ACC112 (cell line): Measurements from ENCODE around the gene MCFD2.
A peak's percentile ranks its signal among the peaks of the same experiment; 100 is the strongest.

Experiments used
- H2AFZ ChIP-seq: fragments of 200-600 bp; sonication (generic); one replicate; pipeline ENCODE4 v1.6.0; 2017; ENCODE audit warnings: antibody characterized with exemption, low read length; ENCODE audit not compliant: unreplicated experiment
- H3K27ac ChIP-seq: fragments of 200-600 bp; sonication (generic); 2 replicates; pipeline ENCODE4 v1.5.1; 2014; ENCODE audit warnings: low read depth, mild to moderate bottlenecking, antibody characterized with exemption, low read length, moderate library complexity
- H3K27me3 ChIP-seq: fragments of 200-600 bp; sonication (generic); 2 replicates; pipeline ENCODE4 v1.6.1; 2014; ENCODE audit warnings: mild to moderate bottlenecking, antibody characterized with exemption, low read length, moderate library complexity, mixed read lengths; ENCODE audit not compliant: insufficient read depth
- H3K36me3 ChIP-seq: fragments of 200-600 bp; sonication (generic); 2 replicates; pipeline ENCODE4 v1.6.1; 2016; ENCODE audit warnings: mild to moderate bottlenecking, antibody characterized with exemption, low read length, moderate library complexity, mixed read lengths; ENCODE audit not compliant: insufficient read depth
- H3K4me1 ChIP-seq: fragments of 200-600 bp; sonication (generic); one replicate; pipeline ENCODE4 v1.6.1; 2016; ENCODE audit warnings: low read length, mixed read lengths; ENCODE audit not compliant: insufficient read depth, unreplicated experiment, control insufficient read depth
- H3K4me3 ChIP-seq: fragments of 200-600 bp; sonication (generic); 2 replicates; pipeline ENCODE4 v1.5.1; 2014; ENCODE audit warnings: mild to moderate bottlenecking, low read depth, low read length
- H3K79me2 ChIP-seq: fragments of 200-600 bp; sonication (generic); one replicate; pipeline ENCODE4 v1.6.0; 2016; ENCODE audit warnings: low read length; ENCODE audit not compliant: control insufficient read depth, unreplicated experiment, insufficient read depth

MCFD2 gene

GRCh38 chr2:46936566-46936965, 21.0 kb upstream of the MCFD2 start:
- H3K27ac ChIP-seq, result no peak overlapping the region
- H3K27me3 ChIP-seq, result no peaks in the 10 kb centered on the region
- H3K36me3 ChIP-seq, result no peaks in the 10 kb centered on the region
- H3K79me2 ChIP-seq, result peaks cover 4% of the 10 kb centered on the region
- H3K4me1 ChIP-seq, result peaks cover 11% of the 10 kb centered on the region
- no peak overlapping the region for H2AFZ ChIP-seq
- no peak overlapping the region for H3K4me3 ChIP-seq

- Histone ChIP-seq H2AFZ (no peak overlapping the region), H3K36me3 (no peaks in the 10 kb centered on the region), H3K27ac (no peak overlapping the region), H3K79me2 (no peaks in the 10 kb centered on the region), H3K4me1 (peaks cover 9% of the 10 kb centered on the region), H3K27me3 (no peaks in the 10 kb centered on the region), H3K4me3 (no peak overlapping the region)
Observed at GRCh38 chr2:46935071-46935470, 19.5 kb upstream of the MCFD2 start.

- peaks cover 3% of the 10 kb centered on the region for H3K4me1 ChIP-seq
- H3K36me3 ChIP-seq, result peaks cover 12% of the 10 kb centered on the region; the same call in 1 of the 2 replicates
- no peaks in the 10 kb centered on the region for H3K79me2 ChIP-seq
- no peaks in the 10 kb centered on the region for H3K27me3 ChIP-seq
- no peak overlapping the region for H2AFZ ChIP-seq
- H3K4me3 ChIP-seq, result no peak overlapping the region
- H3K27ac ChIP-seq, result no peak overlapping the region
Observed at GRCh38 chr2:46929612-46930011, 14.0 kb upstream of the MCFD2 start.

GRCh38 chr2:46926863-46927262, 11.3 kb upstream of the MCFD2 start:
- peaks cover 12% of the 10 kb centered on the region; the same call in 1 of the 2 replicates for H3K36me3 ChIP-seq
- no peak overlapping the region for H3K4me3 ChIP-seq
- peaks cover 20% of the 10 kb centered on the region for H3K4me1 ChIP-seq
- H3K79me2 ChIP-seq, result no peaks in the 10 kb centered on the region
- H3K27ac ChIP-seq, result no peak overlapping the region
- H3K27me3 ChIP-seq, result no peaks in the 10 kb centered on the region
- H2AFZ ChIP-seq, result no peak overlapping the region

GRCh38 chr2:46925474-46926351, 10.1 kb upstream of the MCFD2 start:
- Histone ChIP-seq H2AFZ (no peak overlapping the region), H3K27ac (no peak overlapping the region), H3K79me2 (peaks cover 4% of the 10 kb centered on the region), H3K36me3 (peaks cover 12% of the 10 kb centered on the region; the same call in 1 of the 2 replicates), H3K4me1 (peaks cover 30% of the 10 kb centered on the region), H3K27me3 (no peaks in the 10 kb centered on the region), H3K4me3 (no peak overlapping the region)

- Histone ChIP-seq H3K27me3 (no peaks in the 10 kb centered on the region), H3K79me2 (peaks cover 6% of the 10 kb centered on the region), H3K4me1 (peaks cover 29% of the 10 kb centered on the region), H3K27ac (no peak overlapping the region), H3K36me3 (peaks cover 12% of the 10 kb centered on the region; the same call in 1 of the 2 replicates), H3K4me3 (no peak overlapping the region), H2AFZ (no peak overlapping the region)
Observed at GRCh38 chr2:46924608-46925007, 9.0 kb upstream of the MCFD2 start.

GRCh38 chr2:46924038-46924437, 8.4 kb upstream of the MCFD2 start:
- H3K4me1 ChIP-seq, result peaks cover 31% of the 10 kb centered on the region
- H3K4me3 ChIP-seq, result no peak overlapping the region
- H3K27ac ChIP-seq, result no peak overlapping the region
- peaks cover 7% of the 10 kb centered on the region for H3K79me2 ChIP-seq
- H2AFZ ChIP-seq, result no peak overlapping the region
- no peaks in the 10 kb centered on the region for H3K27me3 ChIP-seq
- H3K36me3 ChIP-seq, result peaks cover 12% of the 10 kb centered on the region; the same call in 1 of the 2 replicates

- Histone ChIP-seq H3K36me3 (peaks cover 12% of the 10 kb centered on the region; the same call in 1 of the 2 replicates), H3K4me1 (peaks cover 38% of the 10 kb centered on the region), H2AFZ (no peak overlapping the region), H3K27ac (no peak overlapping the region), H3K27me3 (no peaks in the 10 kb centered on the region), H3K4me3 (no peak overlapping the region), H3K79me2 (peaks cover 12% of the 10 kb centered on the region)
Observed at GRCh38 chr2:46923041-46923528, 7.5 kb upstream of the MCFD2 start.

- Histone ChIP-seq H3K4me1 (peaks cover 43% of the 10 kb centered on the region), H3K79me2 (peaks cover 16% of the 10 kb centered on the region), H3K4me3 (no peak overlapping the region), H3K27me3 (no peaks in the 10 kb centered on the region), H3K36me3 (peaks cover 12% of the 10 kb centered on the region; the same call in 1 of the 2 replicates), H3K27ac (peak overlapping the region; percentile 68), H2AFZ (no peak overlapping the region)
Observed at GRCh38 chr2:46922606-46923005, 7.0 kb upstream of the MCFD2 start.

GRCh38 chr2:46921676-46922448, 6.3 kb upstream of the MCFD2 start:
- Histone ChIP-seq H2AFZ (no peak overlapping the region), H3K4me1 (peaks cover 50% of the 10 kb centered on the region), H3K27ac (peak overlapping the region; percentile 68), H3K27me3 (no peaks in the 10 kb centered on the region), H3K36me3 (peaks cover 10% of the 10 kb centered on the region; the same call in 1 of the 2 replicates), H3K4me3 (peak overlapping the region; percentile 32; the same call in 1 of the 2 replicates), H3K79me2 (peaks cover 23% of the 10 kb centered on the region)
